Progenitor cell of endocrine pancreas (in vitro differentiated cells): ENCODE measurements around the gene CDHR3. TPM values are rescaled to one million over a fixed set of nuclear protein-coding genes. Genes with fewer than 3 reads are reported as not detected.

Experiments used
- DNase-seq: peaks from one replicate; pipeline ENCODE4 v3.0.0; 2021; ENCODE audit warnings: low spot score; ENCODE audit not compliant: unreplicated experiment
- H3K27ac Mint-ChIP-seq: 2 replicates; pipeline ENCODE4 v1.8.0; 2021; ENCODE audit warnings: mild to moderate bottlenecking, moderate library complexity, mixed read lengths
- H3K27me3 Mint-ChIP-seq: 2 replicates; pipeline ENCODE4 v1.8.0; 2021; ENCODE audit warnings: mixed read lengths
- H3K36me3 Mint-ChIP-seq: 2 replicates; pipeline ENCODE4 v1.8.0; 2022; ENCODE audit warnings: mixed read lengths; ENCODE audit not compliant: insufficient read depth
- H3K4me1 Mint-ChIP-seq: 2 replicates; pipeline ENCODE4 v1.8.0; 2021; ENCODE audit warnings: low read depth, mixed read lengths
- H3K4me3 Mint-ChIP-seq: 2 replicates; pipeline ENCODE4 v1.8.0; 2021; ENCODE audit warnings: low read depth, mild to moderate bottlenecking, moderate library complexity, mixed read lengths
- H3K9me3 Mint-ChIP-seq: 2 replicates; pipeline ENCODE4 v1.8.0; 2021; ENCODE audit warnings: low read depth, mixed read lengths
- CTCF ChIP-seq: fragments of 200-600 bp; sonication (generic); IDR thresholded peaks from one replicate; pipeline ENCODE4 v1.5.0; 2021; ENCODE audit warnings: antibody characterized with exemption, mild to moderate bottlenecking; ENCODE audit not compliant: unreplicated experiment
- total RNA-seq: library from RNA; stranded (reverse); gene quantifications from 2 replicates; pipeline ENCODE4 v1.2.1, GENCODE V29; 2021

The CDHR3 gene
- total RNA-seq, 1 donor from 2014 or later, result 15.7 TPM

DNA sequence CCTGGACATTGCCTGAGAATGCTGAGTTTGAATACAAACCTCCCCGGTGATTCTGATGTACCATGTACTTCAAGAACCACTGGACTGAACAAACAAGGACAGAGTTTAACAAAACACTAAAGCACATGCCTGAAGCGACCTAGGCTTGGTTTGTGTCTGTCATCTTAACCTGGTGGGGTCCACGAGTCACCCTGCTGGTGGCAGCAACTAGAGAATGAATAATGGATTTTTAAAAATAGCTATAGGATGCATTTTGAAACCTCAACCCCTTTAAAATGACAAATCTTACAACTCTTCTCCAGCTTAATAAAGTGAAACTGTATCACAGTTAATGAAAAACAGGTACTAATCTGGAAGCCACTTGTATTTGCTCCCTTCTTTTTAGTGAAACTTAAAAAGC is 25.2 kb downstream of the CDHR3 start:
- no peak overlapping the region for H3K4me3 Mint-ChIP-seq
- no peaks in the 10 kb centered on the region for H3K9me3 Mint-ChIP-seq
- H3K27ac Mint-ChIP-seq, result no peak overlapping the region
- H3K4me1 Mint-ChIP-seq, result peaks cover 36% of the 10 kb centered on the region
- TF ChIP-seq CTCF, result no peak
- no peak for DNase-seq
- H3K27me3 Mint-ChIP-seq, result peaks cover 9% of the 10 kb centered on the region
- H3K36me3 Mint-ChIP-seq, result no peaks in the 10 kb centered on the region

GRCh38 chr7:105989191-105989590 is 26.1 kb downstream of the CDHR3 start:
- H3K4me1 Mint-ChIP-seq, result peaks cover 33% of the 10 kb centered on the region
- H3K9me3 Mint-ChIP-seq, result no peaks in the 10 kb centered on the region
- no peak overlapping the region for H3K27ac Mint-ChIP-seq
- H3K27me3 Mint-ChIP-seq, result peaks cover 4% of the 10 kb centered on the region
- DNase-seq, result no peak
- H3K36me3 Mint-ChIP-seq, result no peaks in the 10 kb centered on the region
- no peak for TF ChIP-seq CTCF
- no peak overlapping the region for H3K4me3 Mint-ChIP-seq

DNA sequence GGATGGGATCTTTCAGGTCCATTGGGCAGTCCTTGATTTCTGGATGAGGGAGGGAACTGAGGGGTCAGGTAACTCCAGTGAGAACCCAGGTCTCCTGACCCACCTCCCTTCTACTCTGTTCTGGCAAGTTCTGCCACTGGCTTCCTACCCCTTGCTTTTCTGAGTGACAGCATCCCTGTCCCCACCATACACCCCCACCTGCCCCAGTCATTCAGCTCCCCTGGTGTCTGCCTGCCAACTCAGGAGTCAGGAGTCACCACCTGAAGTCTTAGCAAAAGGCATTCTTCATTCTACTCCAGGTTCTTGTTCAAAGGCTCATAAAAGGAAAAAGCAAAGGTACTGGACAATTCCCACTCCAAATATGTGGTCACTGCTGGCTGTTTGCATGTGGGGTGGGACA is 26.6 kb downstream of the CDHR3 start:
- Mint-ChIP-seq H3K4me3 (no peak overlapping the region), H3K36me3 (no peaks in the 10 kb centered on the region), H3K4me1 (peaks cover 34% of the 10 kb centered on the region), H3K27me3 (peaks cover 4% of the 10 kb centered on the region), H3K27ac (peak overlapping the region; percentile 25), H3K9me3 (no peaks in the 10 kb centered on the region)
- no peak for TF ChIP-seq CTCF
- no peak for DNase-seq

GRCh38 chr7:105990141-105990540 is 27.1 kb downstream of the CDHR3 start:
- H3K9me3 Mint-ChIP-seq, result no peaks in the 10 kb centered on the region

DNA sequence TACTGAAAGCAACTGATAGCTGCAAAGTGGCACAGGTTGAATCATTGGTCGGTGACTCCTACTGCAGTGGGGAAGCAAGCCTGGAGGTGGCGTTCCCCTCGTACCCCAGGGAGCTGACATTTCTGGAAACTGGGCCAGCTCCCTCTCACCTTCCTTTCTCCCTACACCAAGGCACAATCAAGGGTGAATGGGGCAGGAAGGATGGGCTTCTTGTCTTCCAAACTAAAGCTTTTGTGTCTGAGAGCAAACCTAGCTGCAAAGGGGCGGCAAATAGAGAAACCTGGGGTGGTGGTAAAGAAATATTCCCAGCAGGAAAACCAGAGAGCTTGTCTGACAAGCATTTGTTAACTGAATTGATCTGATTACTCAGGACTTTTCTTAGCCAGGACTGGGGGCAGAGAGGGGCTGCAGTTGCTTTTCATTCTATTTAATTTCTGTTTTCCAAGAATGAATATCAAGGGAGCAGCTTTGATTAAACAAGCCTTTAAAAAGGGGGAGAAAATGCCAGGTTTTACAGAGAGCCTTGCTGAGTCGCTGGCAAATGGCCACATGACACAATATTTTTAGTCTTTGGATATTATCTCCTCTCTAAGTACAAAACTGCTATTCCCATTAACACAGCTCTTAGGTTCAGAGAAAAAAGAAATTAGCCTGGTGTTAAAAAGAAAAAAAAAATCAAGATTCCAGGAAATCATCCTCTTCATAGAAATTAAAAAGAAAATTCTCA is 27.8 kb downstream of the CDHR3 start:
- no peak for DNase-seq
- peaks cover 4% of the 10 kb centered on the region for H3K27me3 Mint-ChIP-seq
- peak overlapping the region; percentile 31 for H3K4me3 Mint-ChIP-seq
- H3K36me3 Mint-ChIP-seq, result no peaks in the 10 kb centered on the region
- H3K4me1 Mint-ChIP-seq, result peaks cover 34% of the 10 kb centered on the region
- H3K27ac Mint-ChIP-seq, result peak overlapping the region; percentile 83
- H3K9me3 Mint-ChIP-seq, result no peaks in the 10 kb centered on the region
- TF ChIP-seq CTCF, result peak; percentile 38

More at GRCh38 chr7:105990141-105990540, 27.1 kb downstream of the CDHR3 start:
- Mint-ChIP-seq H3K4me1 (peaks cover 34% of the 10 kb centered on the region), H3K27me3 (peaks cover 4% of the 10 kb centered on the region), H3K4me3 (no peak overlapping the region), H3K27ac (no peak overlapping the region), H3K36me3 (no peaks in the 10 kb centered on the region)
- no peak for DNase-seq
- no peak for TF ChIP-seq CTCF
